ENCODE results near the gene SHANK2.

GRCh38 chr11:71210861-71211260 lies 41.5 kb downstream of the SHANK2 start:
- TF ChIP-seq, protein P1, sequence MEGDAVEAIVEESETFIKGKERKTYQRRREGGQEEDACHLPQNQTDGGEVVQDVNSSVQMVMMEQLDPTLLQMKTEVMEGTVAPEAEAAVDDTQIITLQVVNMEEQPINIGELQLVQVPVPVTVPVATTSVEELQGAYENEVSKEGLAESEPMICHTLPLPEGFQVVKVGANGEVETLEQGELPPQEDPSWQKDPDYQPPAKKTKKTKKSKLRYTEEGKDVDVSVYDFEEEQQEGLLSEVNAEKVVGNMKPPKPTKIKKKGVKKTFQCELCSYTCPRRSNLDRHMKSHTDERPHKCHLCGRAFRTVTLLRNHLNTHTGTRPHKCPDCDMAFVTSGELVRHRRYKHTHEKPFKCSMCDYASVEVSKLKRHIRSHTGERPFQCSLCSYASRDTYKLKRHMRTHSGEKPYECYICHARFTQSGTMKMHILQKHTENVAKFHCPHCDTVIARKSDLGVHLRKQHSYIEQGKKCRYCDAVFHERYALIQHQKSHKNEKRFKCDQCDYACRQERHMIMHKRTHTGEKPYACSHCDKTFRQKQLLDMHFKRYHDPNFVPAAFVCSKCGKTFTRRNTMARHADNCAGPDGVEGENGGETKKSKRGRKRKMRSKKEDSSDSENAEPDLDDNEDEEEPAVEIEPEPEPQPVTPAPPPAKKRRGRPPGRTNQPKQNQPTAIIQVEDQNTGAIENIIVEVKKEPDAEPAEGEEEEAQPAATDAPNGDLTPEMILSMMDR (conservative IDR thresholded peaks at IDR 0.05; ENCODE audit: low read depth, low read length) = no peak
- TF ChIP-seq, protein P2, sequence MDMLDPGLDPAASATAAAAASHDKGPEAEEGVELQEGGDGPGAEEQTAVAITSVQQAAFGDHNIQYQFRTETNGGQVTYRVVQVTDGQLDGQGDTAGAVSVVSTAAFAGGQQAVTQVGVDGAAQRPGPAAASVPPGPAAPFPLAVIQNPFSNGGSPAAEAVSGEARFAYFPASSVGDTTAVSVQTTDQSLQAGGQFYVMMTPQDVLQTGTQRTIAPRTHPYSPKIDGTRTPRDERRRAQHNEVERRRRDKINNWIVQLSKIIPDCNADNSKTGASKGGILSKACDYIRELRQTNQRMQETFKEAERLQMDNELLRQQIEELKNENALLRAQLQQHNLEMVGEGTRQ (IDR thresholded peaks at IDR 0.05; ENCODE audit: low read depth, low read length) = no peak
